Sigmoid colon (tissue), 4 donors: ENCODE measurements around the gene ECSCR.

ENCODE experiments used
- POLR2A ChIP-seq, 2 donors: fragments of 450-650 bp; IDR thresholded peaks; one replicate each; pipeline ENCODE4 v1.6.1; 2016; ENCODE audit warnings: antibody characterized with exemption in 2 of 2, mild to moderate bottlenecking in 2 of 2, moderate library complexity in 2 of 2
- POLR2AphosphoS5 ChIP-seq, 4 donors: sonication (generic); formaldehyde crosslinking; IDR thresholded peaks; one replicate each; pipeline ENCODE4 v1.6.1; 2017; ENCODE audit warnings: antibody characterized with exemption in 4 of 4
- TF ChIP-seq, protein P1 (sequence below), 4 experiments: fragments of 450-650 bp in 3 of 4; fragments of 200-600 bp in 1 of 4; IDR thresholded peaks; one replicate each; pipeline ENCODE4 v1.5.1; 2016 to 2019; ENCODE audit warnings: antibody characterized with exemption in 4 of 4, mild to moderate bottlenecking in 3 of 4, moderate library complexity in 2 of 4

DNA sequence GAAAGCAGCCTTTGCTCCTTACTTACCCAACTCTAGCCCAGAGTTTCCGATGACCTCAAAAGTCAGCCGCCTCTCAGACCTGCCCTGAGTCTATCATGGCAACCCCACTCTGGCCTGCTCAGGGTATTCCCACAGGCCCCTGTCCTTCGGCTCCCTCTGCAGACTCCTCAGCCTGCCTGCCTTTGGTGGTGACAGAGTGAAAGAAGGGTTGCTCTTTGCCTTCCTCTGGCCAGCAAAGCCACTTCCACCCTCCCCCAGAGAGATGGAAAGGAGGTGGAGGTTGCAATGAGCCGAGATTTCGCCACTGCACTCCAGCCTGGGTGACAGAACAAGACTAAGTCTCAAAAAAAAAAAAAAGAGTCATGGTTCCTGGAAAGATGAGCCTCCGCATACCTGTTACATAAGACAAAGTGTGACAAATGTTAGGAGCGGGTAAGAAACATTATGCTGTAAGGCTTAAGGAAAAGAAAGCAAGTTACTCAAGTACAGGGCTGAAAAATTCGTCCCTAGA is 5.9 kb upstream of the ECSCR start:
- TF ChIP-seq POLR2A (IDR thresholded peaks at IDR 0.05) (no peak), POLR2AphosphoS5 (IDR thresholded peaks at IDR 0.05) (no peak)
- TF ChIP-seq, protein P1, sequence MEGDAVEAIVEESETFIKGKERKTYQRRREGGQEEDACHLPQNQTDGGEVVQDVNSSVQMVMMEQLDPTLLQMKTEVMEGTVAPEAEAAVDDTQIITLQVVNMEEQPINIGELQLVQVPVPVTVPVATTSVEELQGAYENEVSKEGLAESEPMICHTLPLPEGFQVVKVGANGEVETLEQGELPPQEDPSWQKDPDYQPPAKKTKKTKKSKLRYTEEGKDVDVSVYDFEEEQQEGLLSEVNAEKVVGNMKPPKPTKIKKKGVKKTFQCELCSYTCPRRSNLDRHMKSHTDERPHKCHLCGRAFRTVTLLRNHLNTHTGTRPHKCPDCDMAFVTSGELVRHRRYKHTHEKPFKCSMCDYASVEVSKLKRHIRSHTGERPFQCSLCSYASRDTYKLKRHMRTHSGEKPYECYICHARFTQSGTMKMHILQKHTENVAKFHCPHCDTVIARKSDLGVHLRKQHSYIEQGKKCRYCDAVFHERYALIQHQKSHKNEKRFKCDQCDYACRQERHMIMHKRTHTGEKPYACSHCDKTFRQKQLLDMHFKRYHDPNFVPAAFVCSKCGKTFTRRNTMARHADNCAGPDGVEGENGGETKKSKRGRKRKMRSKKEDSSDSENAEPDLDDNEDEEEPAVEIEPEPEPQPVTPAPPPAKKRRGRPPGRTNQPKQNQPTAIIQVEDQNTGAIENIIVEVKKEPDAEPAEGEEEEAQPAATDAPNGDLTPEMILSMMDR (IDR thresholded peaks at IDR 0.05), result no peak
